GM15510 (cell line): ENCODE data around the gene PRUNE1.

ENCODE experiments used
- POLR2A ChIP-seq: IDR thresholded peaks from 3 replicates; pipeline ENCODE4 v1.6.1; 2011; ENCODE audit warnings: borderline replicate concordance; ENCODE audit not compliant: insufficient read length; ENCODE audit errors: extremely low read depth

PRUNE1 gene

DNA sequence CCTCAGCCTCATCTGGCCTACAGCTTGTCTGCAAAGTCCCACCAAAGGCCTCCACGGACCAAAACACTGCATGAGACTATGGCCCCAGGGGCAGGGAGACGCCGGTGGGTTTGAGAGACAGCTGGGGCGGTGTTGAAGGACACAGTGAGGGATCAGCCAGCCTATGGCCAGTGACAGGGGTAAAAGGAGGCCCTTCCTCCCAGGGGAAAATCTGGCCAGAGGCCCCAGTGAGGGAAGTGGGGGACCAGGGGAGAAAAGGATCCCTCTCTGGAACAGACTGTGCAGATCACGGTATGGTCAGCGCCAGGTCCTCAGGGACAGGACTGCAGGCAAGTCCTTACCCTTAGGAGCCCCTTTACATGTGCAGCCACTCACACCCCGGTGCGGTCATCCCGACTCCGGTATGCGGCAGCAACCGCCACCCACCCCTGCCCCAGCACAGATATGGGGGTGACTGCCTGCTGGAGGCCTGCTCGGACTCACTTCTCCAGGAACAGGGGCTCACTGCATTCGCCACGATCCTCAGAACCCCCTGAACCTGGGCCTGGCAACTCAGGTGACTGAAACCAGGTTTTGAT lies 34.9 kb upstream of the PRUNE1 start:
- TF ChIP-seq POLR2A, result no peak

DNA sequence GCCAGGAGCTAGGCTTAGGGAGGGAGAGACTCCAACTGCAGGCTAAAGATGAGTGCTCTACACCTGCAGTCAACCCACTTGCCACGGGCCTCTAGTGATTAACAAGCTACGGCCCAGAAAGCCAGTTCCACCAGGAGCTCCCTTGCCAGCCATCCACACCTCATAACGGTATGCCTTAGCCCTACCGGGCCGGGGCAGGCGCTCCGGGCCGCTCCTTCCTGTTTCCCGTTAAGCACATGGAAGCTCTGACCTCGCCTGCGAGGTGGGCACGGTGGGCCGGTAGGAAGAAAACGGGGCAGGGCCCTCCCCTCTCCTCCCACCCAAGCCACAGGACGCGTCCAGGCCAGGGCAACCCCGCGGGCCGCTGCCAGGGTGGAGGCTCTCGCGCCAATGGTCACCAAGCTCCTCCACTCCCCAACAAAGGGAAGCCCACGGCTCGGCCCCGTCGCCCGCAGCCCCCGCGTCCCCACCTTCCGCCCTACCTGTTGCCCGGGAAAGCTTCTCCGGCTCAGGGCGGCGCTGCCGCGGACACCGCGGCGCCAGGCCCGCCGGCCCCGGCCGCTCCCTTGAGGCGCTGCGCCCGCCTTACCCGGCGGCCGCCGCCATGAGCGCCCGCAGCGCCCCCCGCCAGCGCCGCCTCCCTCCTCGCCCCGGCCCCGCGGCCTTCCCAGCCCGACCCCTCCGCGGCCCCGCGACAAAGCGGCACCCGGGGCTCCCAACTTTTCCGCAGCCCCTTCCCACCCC lies 34.2 kb upstream of the PRUNE1 start:
- TF ChIP-seq POLR2A, result no peak

DNA sequence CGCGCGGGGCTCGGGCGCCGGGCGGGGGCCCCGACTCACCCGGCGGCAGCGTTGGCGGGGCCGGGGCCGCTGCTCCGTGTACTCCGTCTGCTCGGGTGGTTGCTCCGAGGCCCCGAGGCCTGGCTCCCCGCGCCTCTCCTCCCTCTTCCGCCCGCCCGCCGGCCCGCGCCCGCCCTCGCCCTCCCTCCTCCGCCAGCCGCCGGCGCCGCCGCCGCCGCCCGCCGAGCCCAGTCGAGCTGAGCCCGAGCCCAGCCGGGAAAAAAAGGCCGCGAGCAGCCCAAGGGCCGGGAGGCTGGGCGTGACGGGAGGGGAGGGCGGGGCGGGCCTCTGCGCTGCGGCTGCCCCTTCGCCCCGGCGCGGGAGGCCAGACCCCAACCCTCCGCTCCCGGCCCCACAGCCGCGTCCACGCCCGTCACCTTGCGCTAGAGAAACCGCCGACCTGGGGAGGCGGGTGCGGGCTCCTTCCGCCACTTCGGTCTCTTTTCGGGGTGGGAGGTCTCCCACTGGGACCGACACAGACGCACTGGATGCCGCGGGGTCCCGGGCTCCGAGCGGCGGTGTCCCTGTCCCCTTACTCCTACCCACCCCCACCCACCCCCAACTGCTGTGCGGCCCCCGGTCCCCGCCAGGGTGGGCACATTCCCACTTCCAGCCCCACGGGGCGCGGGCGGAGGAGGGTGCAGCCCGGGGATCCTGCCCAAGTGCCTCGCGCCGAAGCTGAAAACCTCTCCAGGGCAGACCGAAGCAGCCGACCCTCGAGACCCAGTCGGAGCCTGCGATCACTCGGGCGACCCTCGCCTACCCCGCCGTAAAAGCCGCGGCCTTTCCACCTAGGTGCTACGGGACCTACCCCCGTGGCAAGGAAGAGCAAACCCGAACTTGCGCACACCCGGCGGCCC lies 33.4 kb upstream of the PRUNE1 start, which contains the start of gene CERS2:
CERS2 (minus strand) TSS at position 256 of the 899 bp plus-strand sequence. CDS start 5,745 bp downstream, outside the sequence.
- peak; percentile 40 for TF ChIP-seq POLR2A

DNA sequence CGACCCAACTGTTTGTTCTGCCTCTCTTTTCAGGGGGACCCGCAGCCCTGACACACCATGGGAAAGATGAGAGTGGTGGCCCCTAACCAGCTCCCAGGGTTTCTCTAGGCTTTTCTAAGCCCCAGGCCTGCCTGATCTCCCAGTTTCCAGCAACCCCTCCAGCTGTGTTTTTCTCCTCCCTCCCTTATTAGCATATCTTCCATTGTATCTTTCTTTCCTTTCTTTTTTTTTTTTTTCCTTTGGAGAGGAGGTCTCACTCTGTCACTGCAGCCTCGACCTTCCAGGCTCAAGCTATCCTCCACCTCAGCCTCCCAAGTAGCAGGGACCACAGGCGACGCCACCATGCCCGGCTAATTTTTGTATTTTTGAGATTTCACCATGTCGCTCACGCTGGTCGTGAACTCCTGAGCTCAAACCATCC lies 31.8 kb upstream of the PRUNE1 start:
- no peak for TF ChIP-seq POLR2A

GRCh38 chr1:150976879-150977694 lies 31.2 kb upstream of the PRUNE1 start:
- TF ChIP-seq POLR2A, result no peak

- no peak for TF ChIP-seq POLR2A
These were observed 28.9 kb upstream of the PRUNE1 start for GRCh38 chr1:150979092-150980056.

- TF ChIP-seq POLR2A, result no peak
These were observed 27.0 kb upstream of the PRUNE1 start for GRCh38 chr1:150981177-150981804.

- TF ChIP-seq POLR2A, result no peak
These were observed 26.2 kb upstream of the PRUNE1 start, which contains the start of gene ANXA9 for GRCh38 chr1:150981805-150982712. Gene ANXA9, plus strand, starts transcription at chr1:150982292. Its CDS starts 814 bp downstream, at chr1:150983106.

- no peak for TF ChIP-seq POLR2A
These were observed 22.9 kb upstream of the PRUNE1 start for GRCh38 chr1:150985179-150985825.

- no peak for TF ChIP-seq POLR2A
These were observed 20.3 kb upstream of the PRUNE1 start for GRCh38 chr1:150987924-150988323.

GRCh38 chr1:150992626-150993025 lies 15.6 kb upstream of the PRUNE1 start:
- TF ChIP-seq POLR2A, result no peak
